Sigmoid colon (tissue), 7 donors: ENCODE data around the gene FYTTD1. TPM values are rescaled to one million over a fixed set of nuclear protein-coding genes. Genes with fewer than 3 reads are reported as not detected.

Experiments used
- DNase-seq: peaks from one replicate; pipeline ENCODE4 v3.0.0-alpha.2; 2019
- H3K27ac ChIP-seq, 4 donors: fragments of 200-600 bp; sonication (generic); one replicate each; pipeline ENCODE4 v1.5.1; 2016 to 2019; ENCODE audit warnings: mild to moderate bottlenecking in 1 of 4
- H3K27me3 ChIP-seq, 3 donors: fragments of 200-600 bp; sonication (generic); one replicate each; pipeline ENCODE4 v1.5.1; 2019; ENCODE audit warnings: mild to moderate bottlenecking in 1 of 3
- H3K36me3 ChIP-seq, 4 donors: fragments of 200-600 bp; sonication (generic); one replicate each; pipeline ENCODE4 v1.5.1; 2016 to 2019
- H3K4me1 ChIP-seq, 4 donors: fragments of 200-600 bp; sonication (generic); one replicate each; pipeline ENCODE4 v1.5.1; 2017 to 2019
- H3K4me3 ChIP-seq, 4 donors: fragments of 200-600 bp; sonication (generic); one replicate each; pipeline ENCODE4 v1.5.1; 2017 to 2019; ENCODE audit warnings: mild to moderate bottlenecking in 2 of 4, moderate library complexity in 1 of 4
- H3K9me3 ChIP-seq, 4 donors: fragments of 200-600 bp in 3 of 4; sonication (generic) in 3 of 4; one replicate each; pipeline versions ENCODE4 v1.5.1 to v1.6.1; 2013 to 2019
- EP300 ChIP-seq, 4 donors: sonication (generic); formaldehyde crosslinking; IDR thresholded peaks; one replicate each; pipeline ENCODE4 v1.6.1; 2017; ENCODE audit warnings: antibody characterized with exemption in 4 of 4
- POLR2A ChIP-seq, 2 donors: fragments of 450-650 bp; IDR thresholded peaks; one replicate each; pipeline ENCODE4 v1.6.1; 2016; ENCODE audit warnings: antibody characterized with exemption in 2 of 2, mild to moderate bottlenecking in 2 of 2, moderate library complexity in 2 of 2
- POLR2AphosphoS5 ChIP-seq, 4 donors: sonication (generic); formaldehyde crosslinking; IDR thresholded peaks; one replicate each; pipeline ENCODE4 v1.6.1; 2017; ENCODE audit warnings: antibody characterized with exemption in 4 of 4
- WGBS, 2 donors: extraction: QIAGEN DNeasy Blood & Tissue Kit; methylation state at CpG; one replicate each; pipeline ENCODE4 v1.1.7; 2013; 5-methylcytosine and 5-hydroxymethylcytosine counted together
- intact Hi-C: fragments of 100-400 bp; cut with DNase I; formaldehyde crosslinking; loops from one replicate; pipeline ENCODE4 v1.15.1; 2023
- polyA plus RNA-seq, 3 donors: library from polyadenylated mRNA; stranded (reverse); fragments of 200-250 nt; gene quantifications; one replicate each; pipeline ENCODE4 v1.2.3, GENCODE V29; 2013
- total RNA-seq, 4 donors: library from RNA; depleted of rRNA; stranded (reverse); fragments of >200 nt; gene quantifications; one replicate each; pipeline ENCODE4 v1.1.0, GENCODE V29; 2016
- TF ChIP-seq, protein P1 (sequence below), 4 experiments: fragments of 450-650 bp in 3 of 4; fragments of 200-600 bp in 1 of 4; IDR thresholded peaks; one replicate each; pipeline ENCODE4 v1.5.1; 2016 to 2019; ENCODE audit warnings: antibody characterized with exemption in 4 of 4, mild to moderate bottlenecking in 3 of 4, moderate library complexity in 2 of 4
- donor health status: healthy with polysubstance abuse.
- donor health status: Bipolar disorder and iron deficiency.
- donor health status: healthy.

FYTTD1 gene
- total and polyA plus RNA-seq, 7 donors, result 11.4 to 63.9 (median 46.4) TPM

DNA sequence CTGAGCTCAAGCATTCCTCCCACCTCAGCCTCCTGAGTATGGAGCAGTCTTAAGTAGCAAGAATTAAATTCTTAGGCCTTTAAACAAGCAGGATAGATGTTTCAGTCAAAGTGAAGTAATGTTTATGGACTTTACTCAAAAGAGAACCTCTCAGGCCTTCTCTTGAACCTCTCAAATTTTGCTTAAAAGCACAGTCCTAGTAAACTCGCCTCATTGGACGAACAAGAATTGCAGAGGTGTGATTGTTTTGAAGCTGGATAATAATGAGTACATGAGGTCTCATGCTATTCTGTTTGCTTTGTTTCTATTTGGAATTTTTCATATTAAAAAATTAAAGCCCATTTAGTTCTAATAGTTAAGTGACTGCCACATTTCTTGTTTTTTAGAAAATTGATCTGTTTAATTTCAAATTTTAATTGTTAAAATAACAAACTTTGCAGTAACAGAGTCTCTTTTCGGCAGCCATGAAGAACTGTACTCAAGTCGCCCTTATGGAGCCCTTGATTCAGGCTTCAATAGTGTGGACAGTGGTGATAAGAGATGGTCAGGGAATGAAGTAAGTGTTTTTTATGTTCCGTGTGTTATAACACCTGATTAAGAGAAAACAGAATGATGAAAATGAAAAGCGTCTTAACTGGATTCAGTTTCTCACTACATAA is 80.8 kb downstream of the FYTTD1 start:
- H3K36me3 ChIP-seq, result peaks cover 8 to 84% (median 26%) of the 10 kb centered on the region in 4 donors

DNA sequence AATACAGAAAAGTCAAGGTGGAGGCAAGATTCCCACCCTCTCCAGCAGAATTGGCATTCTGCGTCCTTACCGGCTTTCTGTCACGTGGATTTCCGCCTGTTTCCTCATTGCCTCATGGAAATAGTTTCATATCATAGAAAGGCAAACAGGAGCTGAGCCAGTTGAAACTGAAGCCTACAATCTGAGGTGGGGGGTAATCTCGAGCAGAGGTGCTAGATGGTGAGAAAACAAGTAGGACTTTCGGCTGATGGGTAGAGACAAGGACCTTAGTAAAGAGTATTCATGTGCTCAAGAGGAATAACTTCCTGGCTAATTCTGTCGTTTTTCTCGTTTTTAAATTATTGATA is 81.3 kb downstream of the FYTTD1 start:
- Histone ChIP-seq H3K9me3 (no peaks in the 10 kb centered on the region), H3K4me1 (no peaks in the 10 kb centered on the region), H3K4me3 (no peak overlapping the region), H3K27me3 (no peaks in the 10 kb centered on the region), H3K27ac (no peak overlapping the region), H3K36me3 (peaks cover 8 to 86% (median 26%) of the 10 kb centered on the region in 4 donors)
- DNase-seq, result no peak
- 83 to 95% methylated on average over 8 of the region's 8 CpGs for WGBS, 2 donors
- TF ChIP-seq EP300 (IDR thresholded peaks at IDR 0.05) (no peak), POLR2AphosphoS5 (IDR thresholded peaks at IDR 0.05) (no peak)
- TF ChIP-seq, protein P1, sequence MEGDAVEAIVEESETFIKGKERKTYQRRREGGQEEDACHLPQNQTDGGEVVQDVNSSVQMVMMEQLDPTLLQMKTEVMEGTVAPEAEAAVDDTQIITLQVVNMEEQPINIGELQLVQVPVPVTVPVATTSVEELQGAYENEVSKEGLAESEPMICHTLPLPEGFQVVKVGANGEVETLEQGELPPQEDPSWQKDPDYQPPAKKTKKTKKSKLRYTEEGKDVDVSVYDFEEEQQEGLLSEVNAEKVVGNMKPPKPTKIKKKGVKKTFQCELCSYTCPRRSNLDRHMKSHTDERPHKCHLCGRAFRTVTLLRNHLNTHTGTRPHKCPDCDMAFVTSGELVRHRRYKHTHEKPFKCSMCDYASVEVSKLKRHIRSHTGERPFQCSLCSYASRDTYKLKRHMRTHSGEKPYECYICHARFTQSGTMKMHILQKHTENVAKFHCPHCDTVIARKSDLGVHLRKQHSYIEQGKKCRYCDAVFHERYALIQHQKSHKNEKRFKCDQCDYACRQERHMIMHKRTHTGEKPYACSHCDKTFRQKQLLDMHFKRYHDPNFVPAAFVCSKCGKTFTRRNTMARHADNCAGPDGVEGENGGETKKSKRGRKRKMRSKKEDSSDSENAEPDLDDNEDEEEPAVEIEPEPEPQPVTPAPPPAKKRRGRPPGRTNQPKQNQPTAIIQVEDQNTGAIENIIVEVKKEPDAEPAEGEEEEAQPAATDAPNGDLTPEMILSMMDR (IDR thresholded peaks at IDR 0.05), result no peak
- intact Hi-C loops, result no loop called here

More for the DNA sequence above, 80.8 kb downstream of the FYTTD1 start:
- Histone ChIP-seq H3K4me3 (no peak overlapping the region), H3K27me3 (no peaks in the 10 kb centered on the region), H3K27ac (no peak overlapping the region), H3K4me1 (no peaks in the 10 kb centered on the region), H3K9me3 (no peaks in the 10 kb centered on the region)
- TF ChIP-seq POLR2A (IDR thresholded peaks at IDR 0.05) (no peak), POLR2AphosphoS5 (IDR thresholded peaks at IDR 0.05) (no peak), EP300 (IDR thresholded peaks at IDR 0.05) (no peak)
- TF ChIP-seq, protein P1 (IDR thresholded peaks at IDR 0.05), result no peak
- 79 to 87% methylated on average over 6 of the region's 6 CpGs for WGBS, 2 donors
- no peak for DNase-seq
- intact Hi-C loops, result no loop called here

DNA sequence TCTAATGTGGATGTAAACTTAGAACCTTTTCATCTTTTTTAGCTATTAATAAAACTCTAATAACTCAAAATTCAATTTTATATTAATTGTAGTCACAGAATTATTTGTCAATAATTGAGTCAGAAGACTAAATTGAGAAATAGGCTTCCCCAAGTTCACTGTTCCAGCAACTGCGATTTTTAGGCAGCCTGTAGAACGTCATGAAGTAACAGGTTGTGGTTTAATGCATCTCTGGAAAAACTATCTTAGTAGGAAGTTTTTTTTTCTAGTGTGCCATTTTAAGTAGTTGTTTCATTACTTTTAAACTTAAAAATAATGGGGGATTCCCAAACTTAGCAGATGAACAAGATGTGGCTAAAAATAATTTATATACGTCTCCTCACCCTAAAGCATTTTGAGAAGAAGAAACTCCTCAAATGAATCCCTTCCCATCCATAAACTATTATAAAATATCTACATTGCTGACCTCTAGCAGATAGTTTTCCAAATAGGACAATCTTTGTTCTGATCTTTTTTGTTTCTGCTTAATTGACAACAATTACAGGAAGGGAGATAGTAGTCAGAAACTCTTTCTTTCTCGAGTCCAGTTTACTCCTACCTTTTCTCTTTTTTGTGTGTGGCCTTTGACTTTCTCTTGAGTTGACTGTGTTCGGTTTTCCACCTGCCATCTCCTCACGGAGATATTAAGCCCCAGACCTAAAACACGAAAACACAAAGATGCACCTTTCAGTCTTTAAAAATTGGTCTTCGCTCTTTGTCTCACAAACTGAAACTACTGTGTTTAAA is 84.4 kb downstream of the FYTTD1 start:
- H3K27me3 ChIP-seq, result no peaks in the 10 kb centered on the region
- H3K4me1 ChIP-seq, result no peaks in the 10 kb centered on the region
- DNase-seq, result no peak
- TF ChIP-seq POLR2A (IDR thresholded peaks at IDR 0.05) (no peak), EP300 (IDR thresholded peaks at IDR 0.05) (no peak), POLR2AphosphoS5 (IDR thresholded peaks at IDR 0.05) (no peak)
- TF ChIP-seq, protein P1 (IDR thresholded peaks at IDR 0.05), result no peak
- WGBS, 2 donors, result 81 to 93% methylated on average over 8 of the region's 8 CpGs
- H3K27ac ChIP-seq, result no peak overlapping the region
- peaks cover 8 to 67% (median 18%) of the 10 kb centered on the region in 4 donors for H3K36me3 ChIP-seq
- H3K9me3 ChIP-seq, result no peaks in the 10 kb centered on the region
- intact Hi-C loops, result no loop called here
- H3K4me3 ChIP-seq, result no peak overlapping the region

DNA sequence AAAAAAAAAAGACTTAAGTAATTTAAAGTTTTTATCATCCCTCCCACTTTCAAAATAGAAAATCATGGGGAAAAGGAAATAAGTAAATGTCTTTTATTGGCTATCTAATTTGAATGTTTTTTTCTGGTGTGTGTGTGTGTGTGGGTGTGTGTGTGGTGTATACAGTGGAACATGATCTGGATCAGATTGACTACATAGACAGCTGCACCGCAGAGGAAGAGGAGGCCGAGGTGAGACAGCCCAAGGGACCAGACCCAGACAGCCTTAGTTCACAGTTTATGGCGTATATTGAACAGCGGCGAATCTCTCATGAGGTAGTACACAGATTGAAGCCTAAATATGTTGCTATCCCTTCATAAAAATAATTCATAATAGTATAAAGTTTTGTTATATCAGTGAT is 85.8 kb downstream of the FYTTD1 start:
- Histone ChIP-seq H3K36me3 (peaks cover 8 to 67% (median 24%) of the 10 kb centered on the region in 4 donors), H3K4me3 (no peak overlapping the region), H3K27ac (no peak overlapping the region), H3K9me3 (no peaks in the 10 kb centered on the region), H3K27me3 (no peaks in the 10 kb centered on the region), H3K4me1 (no peaks in the 10 kb centered on the region)
- 91 to 95% methylated on average over 5 of the region's 5 CpGs for WGBS, 2 donors
- TF ChIP-seq POLR2AphosphoS5 (IDR thresholded peaks at IDR 0.05), result no peak
- TF ChIP-seq, protein P1 (IDR thresholded peaks at IDR 0.05), result no peak
- no peak for TF ChIP-seq EP300 (IDR thresholded peaks at IDR 0.05)
- no peak for TF ChIP-seq POLR2A (IDR thresholded peaks at IDR 0.05)
- DNase-seq, result no peak
- intact Hi-C loops, result no loop called here
